Loucy (cell line): ENCODE measurements around the gene HMGCS2.

Experiments used
- H2AFZ ChIP-seq: fragments of 200-600 bp; sonication (generic); 2 replicates; pipeline ENCODE4 v1.6.0; 2016; ENCODE audit warnings: antibody characterized with exemption, mild to moderate bottlenecking, low read length, moderate library complexity
- H3F3A ChIP-seq: fragments of 200-600 bp; 2 replicates; pipeline ENCODE4 v1.6.0; 2016; ENCODE audit warnings: antibody characterized with exemption, low read depth, mild to moderate bottlenecking
- H3K27me3 ChIP-seq: fragments of 200-600 bp; sonication (generic); 2 replicates; pipeline ENCODE4 v1.6.1; 2014; ENCODE audit warnings: low read length, mild to moderate bottlenecking; ENCODE audit not compliant: insufficient read depth, poor library complexity, severe bottlenecking
- H3K36me3 ChIP-seq: fragments of 200-600 bp; sonication (generic); 2 replicates; pipeline ENCODE4 v1.6.1; 2016; ENCODE audit warnings: low read length; ENCODE audit not compliant: insufficient read depth
- H3K4me1 ChIP-seq: fragments of 200-600 bp; sonication (generic); 2 replicates; pipeline ENCODE4 v1.5.1; 2014; ENCODE audit warnings: low read length, mild to moderate bottlenecking; ENCODE audit not compliant: insufficient read depth, poor library complexity, severe bottlenecking
- H3K4me2 ChIP-seq: fragments of 200-600 bp; sonication (generic); 2 replicates; pipeline ENCODE4 v1.6.0; 2014; ENCODE audit warnings: antibody characterized with exemption, low read length, low read depth, mild to moderate bottlenecking; ENCODE audit not compliant: poor library complexity, severe bottlenecking
- H3K4me3 ChIP-seq: fragments of 200-600 bp; sonication (generic); 2 replicates; pipeline ENCODE4 v1.5.1; 2014; ENCODE audit warnings: low read length, mild to moderate bottlenecking, mixed read lengths; ENCODE audit not compliant: poor library complexity, severe bottlenecking
- H3K79me2 ChIP-seq: fragments of 200-600 bp; sonication (generic); 2 replicates; pipeline ENCODE4 v1.6.1; 2014; ENCODE audit warnings: low read length; ENCODE audit not compliant: insufficient read depth
- H3K9ac ChIP-seq: fragments of 200-600 bp; sonication (generic); 2 replicates; pipeline ENCODE4 v1.6.0; 2014; ENCODE audit warnings: mild to moderate bottlenecking, low read depth, low read length, moderate library complexity; ENCODE audit not compliant: poor library complexity, severe bottlenecking
- H3K9me2 ChIP-seq: fragments of 200-600 bp; sonication (generic); replicated peaks from 2 replicates; pipeline ENCODE4 v1.6.1; 2016; ENCODE audit warnings: low read depth, low read length, mixed read lengths
- H3K9me3 ChIP-seq: fragments of 200-600 bp; sonication (generic); 2 replicates; pipeline ENCODE4 v1.6.1; 2014; ENCODE audit warnings: mild to moderate bottlenecking, antibody characterized with exemption, low read length, low read depth; ENCODE audit not compliant: insufficient read depth
- H4K20me1 ChIP-seq: fragments of 200-600 bp; sonication (generic); 2 replicates; pipeline ENCODE4 v1.6.0; 2014; ENCODE audit warnings: antibody characterized with exemption, low read length, mild to moderate bottlenecking; ENCODE audit not compliant: insufficient read depth, poor library complexity, severe bottlenecking
- EZH2phosphoT487 ChIP-seq: fragments of 200-600 bp; IDR thresholded peaks from 2 replicates; pipeline ENCODE4 v1.6.1; 2018; ENCODE audit warnings: antibody characterized with exemption, mild to moderate bottlenecking, moderate library complexity, borderline replicate concordance
- TF ChIP-seq, protein P1 (sequence below): fragments of 200-600 bp; sonication (generic); conservative IDR thresholded peaks from 2 replicates; pipeline ENCODE4 v1.5.1; 2014; ENCODE audit warnings: mild to moderate bottlenecking, antibody characterized with exemption, low read length

Gene HMGCS2

DNA sequence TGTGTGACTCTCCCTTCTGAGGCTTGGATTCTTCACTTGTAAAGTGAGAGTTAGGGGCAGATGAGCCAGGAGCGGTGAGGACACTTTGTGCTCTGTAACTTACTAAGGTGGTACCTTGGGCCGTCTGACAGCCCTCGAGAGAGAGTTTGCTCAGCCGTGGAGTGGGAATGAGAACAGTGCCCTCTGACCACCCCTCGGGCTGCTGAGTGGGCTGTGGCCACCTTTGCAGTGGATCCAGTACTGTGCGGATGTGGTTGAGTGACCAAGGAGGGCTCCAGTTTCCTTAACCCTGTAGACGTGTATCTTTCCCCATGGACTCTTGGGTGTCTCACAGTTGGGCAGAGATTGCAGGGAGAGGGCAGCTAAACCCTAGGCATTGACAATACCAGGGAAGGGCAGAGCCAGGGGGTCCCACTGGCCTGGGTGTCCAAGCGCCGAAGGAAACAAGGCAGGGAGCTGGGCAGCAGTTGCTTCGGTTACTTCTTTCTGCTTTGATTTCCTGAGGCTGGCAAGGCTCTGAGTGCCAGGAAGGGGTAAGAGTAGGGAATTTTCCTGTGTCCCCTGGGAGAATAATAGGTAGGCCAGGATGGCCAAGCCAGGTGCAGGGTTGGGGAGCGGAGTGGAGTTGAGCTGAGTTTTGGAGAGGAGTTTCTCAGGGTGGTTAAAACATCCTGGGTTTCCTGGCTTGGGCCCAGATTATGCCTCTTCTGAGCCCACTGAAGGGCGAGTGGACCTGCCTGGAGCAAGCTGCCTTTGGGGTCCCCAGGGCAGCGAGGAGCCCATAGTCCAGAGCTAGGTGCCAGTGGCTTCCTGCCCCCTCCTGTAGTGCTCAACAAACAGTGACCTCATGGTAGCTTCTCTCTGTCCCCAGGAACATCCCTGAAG, 27.6 kb downstream of the HMGCS2 start:
- Histone ChIP-seq H3K27me3 (no peaks in the 10 kb centered on the region), H3K4me3 (no peak overlapping the region), H2AFZ (no peak overlapping the region), H3K36me3 (peaks cover 87% of the 10 kb centered on the region), H3K9me2 (no peaks in the 10 kb centered on the region), H3F3A (no peaks in the 10 kb centered on the region), H3K79me2 (no peaks in the 10 kb centered on the region), H3K4me2 (no peak overlapping the region), H3K4me1 (no peaks in the 10 kb centered on the region), H3K9ac (no peak overlapping the region), H3K9me3 (no peaks in the 10 kb centered on the region), H4K20me1 (no peaks in the 10 kb centered on the region)
- TF ChIP-seq EZH2phosphoT487 = no peak
- TF ChIP-seq, protein P1, sequence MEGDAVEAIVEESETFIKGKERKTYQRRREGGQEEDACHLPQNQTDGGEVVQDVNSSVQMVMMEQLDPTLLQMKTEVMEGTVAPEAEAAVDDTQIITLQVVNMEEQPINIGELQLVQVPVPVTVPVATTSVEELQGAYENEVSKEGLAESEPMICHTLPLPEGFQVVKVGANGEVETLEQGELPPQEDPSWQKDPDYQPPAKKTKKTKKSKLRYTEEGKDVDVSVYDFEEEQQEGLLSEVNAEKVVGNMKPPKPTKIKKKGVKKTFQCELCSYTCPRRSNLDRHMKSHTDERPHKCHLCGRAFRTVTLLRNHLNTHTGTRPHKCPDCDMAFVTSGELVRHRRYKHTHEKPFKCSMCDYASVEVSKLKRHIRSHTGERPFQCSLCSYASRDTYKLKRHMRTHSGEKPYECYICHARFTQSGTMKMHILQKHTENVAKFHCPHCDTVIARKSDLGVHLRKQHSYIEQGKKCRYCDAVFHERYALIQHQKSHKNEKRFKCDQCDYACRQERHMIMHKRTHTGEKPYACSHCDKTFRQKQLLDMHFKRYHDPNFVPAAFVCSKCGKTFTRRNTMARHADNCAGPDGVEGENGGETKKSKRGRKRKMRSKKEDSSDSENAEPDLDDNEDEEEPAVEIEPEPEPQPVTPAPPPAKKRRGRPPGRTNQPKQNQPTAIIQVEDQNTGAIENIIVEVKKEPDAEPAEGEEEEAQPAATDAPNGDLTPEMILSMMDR = no peak

DNA sequence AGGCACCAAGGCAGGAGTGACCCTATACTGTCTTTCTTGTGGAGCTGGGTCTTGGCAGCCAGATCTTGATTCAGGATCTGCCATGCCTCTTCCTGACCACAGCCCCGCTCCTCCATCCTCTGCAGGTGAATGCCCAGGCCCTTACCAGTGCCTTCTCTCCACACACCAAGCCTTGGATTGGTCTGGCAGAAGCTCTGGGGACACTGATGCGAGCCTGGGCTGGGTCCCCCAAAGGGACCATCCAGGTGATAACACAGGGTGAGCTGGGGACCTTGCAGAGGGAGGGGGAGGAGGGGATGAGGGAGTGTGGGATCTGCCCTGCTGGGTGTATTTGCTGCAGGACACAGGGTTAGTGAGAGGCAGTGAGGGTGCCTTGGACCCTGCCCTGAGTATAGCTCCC, 28.4 kb downstream of the HMGCS2 start:
- Histone ChIP-seq H3K4me2 (no peak overlapping the region), H3K9me2 (no peaks in the 10 kb centered on the region), H3K9me3 (no peaks in the 10 kb centered on the region), H3K79me2 (no peaks in the 10 kb centered on the region), H3K27me3 (no peaks in the 10 kb centered on the region), H3K4me3 (no peak overlapping the region), H3K36me3 (peaks cover 96% of the 10 kb centered on the region), H4K20me1 (no peaks in the 10 kb centered on the region), H2AFZ (no peak overlapping the region), H3K4me1 (no peaks in the 10 kb centered on the region), H3K9ac (no peak overlapping the region), H3F3A (no peaks in the 10 kb centered on the region)
- TF ChIP-seq, protein P1 = no peak
- no peak for TF ChIP-seq EZH2phosphoT487

DNA sequence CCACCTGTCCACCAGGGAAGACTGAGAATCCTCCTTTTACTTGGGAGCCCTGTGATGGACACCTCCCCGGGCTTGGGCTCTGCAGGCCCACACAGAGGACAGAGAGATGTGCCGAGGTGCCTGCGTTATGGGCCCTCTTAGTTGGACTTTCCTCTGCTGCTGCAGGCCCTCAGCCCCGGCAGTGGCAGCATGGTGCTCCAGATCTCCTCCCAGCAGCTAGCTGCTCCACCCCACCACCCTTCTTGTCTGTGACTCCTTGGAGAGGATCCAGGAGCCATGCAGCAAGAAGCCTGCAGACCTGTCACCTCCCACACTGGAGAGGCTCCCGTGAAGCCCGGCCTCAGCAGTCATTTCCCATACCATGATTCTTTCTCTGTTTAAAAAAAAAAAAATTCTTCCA, 29.6 kb downstream of the HMGCS2 start:
- no peaks in the 10 kb centered on the region for H4K20me1 ChIP-seq
- H3K4me2 ChIP-seq = no peak overlapping the region
- H3K9ac ChIP-seq = no peak overlapping the region
- no peak overlapping the region for H2AFZ ChIP-seq
- peaks cover 98% of the 10 kb centered on the region for H3K36me3 ChIP-seq
- no peaks in the 10 kb centered on the region for H3K9me2 ChIP-seq
- H3F3A ChIP-seq = no peaks in the 10 kb centered on the region
- no peak overlapping the region for H3K4me3 ChIP-seq
- H3K27me3 ChIP-seq = no peaks in the 10 kb centered on the region
- no peaks in the 10 kb centered on the region for H3K79me2 ChIP-seq
- H3K4me1 ChIP-seq = no peaks in the 10 kb centered on the region
- TF ChIP-seq EZH2phosphoT487 = no peak
- TF ChIP-seq, protein P1 = no peak
- no peaks in the 10 kb centered on the region for H3K9me3 ChIP-seq
